Measurements from ENCODE around the gene CNNM4.

CNNM4 gene

DNA sequence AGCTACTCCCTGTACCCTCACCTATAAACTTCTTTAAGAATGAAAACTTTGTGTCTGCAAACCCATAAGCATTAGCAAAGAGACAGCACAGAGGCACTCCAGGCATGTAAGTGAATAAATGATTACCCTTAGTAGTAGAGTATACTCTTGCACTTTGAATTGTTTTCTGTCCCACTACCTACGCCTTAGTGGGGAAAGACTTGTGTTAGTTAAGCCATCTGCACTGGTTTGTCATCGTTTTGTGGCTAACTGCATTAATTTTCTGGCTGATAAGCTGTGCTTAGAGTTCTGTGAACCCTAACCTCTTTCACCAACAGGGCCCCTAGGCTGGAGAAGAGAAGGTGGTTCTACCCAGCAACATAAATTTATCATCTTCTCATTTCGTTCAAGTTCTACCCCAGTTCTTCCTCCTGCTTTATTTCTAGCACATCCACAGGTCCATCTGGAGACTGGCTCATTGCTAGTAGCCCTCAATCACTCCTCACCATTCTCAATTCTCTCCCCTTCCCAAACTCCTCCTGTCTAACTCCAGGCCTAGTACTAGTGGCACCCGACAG, 21.5 kb upstream of the CNNM4 start:
- no peak for DNase-seq (ENCODE audit: low read depth)
- TF ChIP-seq, protein P1, sequence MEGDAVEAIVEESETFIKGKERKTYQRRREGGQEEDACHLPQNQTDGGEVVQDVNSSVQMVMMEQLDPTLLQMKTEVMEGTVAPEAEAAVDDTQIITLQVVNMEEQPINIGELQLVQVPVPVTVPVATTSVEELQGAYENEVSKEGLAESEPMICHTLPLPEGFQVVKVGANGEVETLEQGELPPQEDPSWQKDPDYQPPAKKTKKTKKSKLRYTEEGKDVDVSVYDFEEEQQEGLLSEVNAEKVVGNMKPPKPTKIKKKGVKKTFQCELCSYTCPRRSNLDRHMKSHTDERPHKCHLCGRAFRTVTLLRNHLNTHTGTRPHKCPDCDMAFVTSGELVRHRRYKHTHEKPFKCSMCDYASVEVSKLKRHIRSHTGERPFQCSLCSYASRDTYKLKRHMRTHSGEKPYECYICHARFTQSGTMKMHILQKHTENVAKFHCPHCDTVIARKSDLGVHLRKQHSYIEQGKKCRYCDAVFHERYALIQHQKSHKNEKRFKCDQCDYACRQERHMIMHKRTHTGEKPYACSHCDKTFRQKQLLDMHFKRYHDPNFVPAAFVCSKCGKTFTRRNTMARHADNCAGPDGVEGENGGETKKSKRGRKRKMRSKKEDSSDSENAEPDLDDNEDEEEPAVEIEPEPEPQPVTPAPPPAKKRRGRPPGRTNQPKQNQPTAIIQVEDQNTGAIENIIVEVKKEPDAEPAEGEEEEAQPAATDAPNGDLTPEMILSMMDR (IDR thresholded peaks at IDR 0.05; ENCODE audit: control insufficient read depth, insufficient read depth, low read depth, low read length, missing control alignments), result no peak
- H3K4me3 ChIP-seq (ENCODE audit: control insufficient read depth, low read depth, low read length), result peak overlapping the region; percentile 80

DNA sequence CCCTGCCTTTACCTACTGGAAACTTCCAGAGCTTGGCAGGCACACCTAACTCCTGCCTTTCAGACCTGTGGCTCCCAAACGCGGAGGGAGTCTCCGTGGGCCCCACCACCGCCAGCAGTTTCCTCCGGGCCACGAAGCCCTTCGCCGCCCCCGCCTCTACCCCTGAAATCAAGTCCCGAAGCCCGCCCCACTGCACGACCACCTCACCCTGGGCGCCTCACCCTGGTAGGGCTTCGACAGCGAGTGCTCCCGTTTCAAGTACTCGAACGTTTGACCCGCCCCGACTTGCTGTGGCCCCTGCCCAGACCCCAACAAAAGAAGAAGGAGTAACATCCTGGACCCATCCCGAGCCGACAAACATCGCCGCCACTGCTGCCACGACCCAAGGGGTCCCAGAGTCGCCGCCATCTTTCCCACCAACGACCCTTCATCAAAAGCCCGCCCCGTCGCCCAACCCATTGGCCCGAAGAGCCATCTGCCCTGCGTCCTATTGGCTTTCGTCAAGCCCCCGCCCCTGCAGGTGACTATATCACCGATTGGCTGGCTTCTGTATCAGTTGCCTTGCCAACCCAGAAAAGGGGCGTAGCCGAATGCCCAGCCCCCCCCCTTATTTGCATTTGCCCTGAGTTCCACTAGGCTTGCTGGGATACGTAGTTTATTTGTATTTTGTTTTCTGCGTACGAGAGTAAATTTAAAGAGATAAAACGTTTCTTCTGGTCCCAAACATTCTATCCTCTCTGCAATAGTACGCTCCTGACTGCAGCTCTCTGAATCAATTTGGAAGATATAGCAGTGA, 20.9 kb upstream of the CNNM4 start, which contains the start of gene LMAN2L:
TSS of gene LMAN2L (minus strand) at position 432 of the 796 bp plus-strand sequence. CDS start at position 408, 24 bp downstream.
- H3K4me3 ChIP-seq (ENCODE audit: control insufficient read depth, low read depth, low read length), result peak within 1 kb of the TSS; percentile 80
- DNase-seq (ENCODE audit: low read depth), result peak; percentile 90
- TF ChIP-seq, protein P1 (IDR thresholded peaks at IDR 0.05; ENCODE audit: control insufficient read depth, insufficient read depth, low read depth, low read length, missing control alignments), result no peak

DNA sequence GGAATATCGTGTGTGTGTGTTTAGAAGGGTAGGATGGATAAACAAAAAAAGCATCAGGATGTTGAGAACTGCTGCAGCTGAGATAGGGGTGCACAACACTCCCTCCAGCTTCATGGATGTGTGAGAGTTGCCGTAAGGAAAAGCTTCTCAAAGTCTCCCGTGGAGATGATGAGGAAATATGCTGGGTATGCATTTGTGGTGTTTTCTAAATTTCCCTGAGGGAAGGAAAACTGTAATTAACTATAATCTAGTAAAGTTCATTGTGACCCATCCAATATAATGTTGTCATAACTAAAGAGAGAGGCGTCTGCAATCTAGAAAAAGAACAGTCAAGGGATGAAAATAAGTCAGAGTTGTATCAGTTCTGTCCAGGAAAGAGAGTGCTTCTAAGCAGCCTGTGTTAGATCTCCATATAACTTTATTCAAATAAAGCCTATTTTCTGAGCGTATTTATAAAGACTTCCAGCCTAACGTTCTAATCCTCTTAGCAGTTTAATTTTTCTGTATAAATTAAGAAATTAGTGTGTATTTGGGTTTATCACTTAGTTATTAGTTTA, 13.6 kb upstream of the CNNM4 start:
- TF ChIP-seq, protein P1 (IDR thresholded peaks at IDR 0.05; ENCODE audit: control insufficient read depth, insufficient read depth, low read depth, low read length, missing control alignments), result no peak
- no peak for DNase-seq (ENCODE audit: low read depth)

DNA sequence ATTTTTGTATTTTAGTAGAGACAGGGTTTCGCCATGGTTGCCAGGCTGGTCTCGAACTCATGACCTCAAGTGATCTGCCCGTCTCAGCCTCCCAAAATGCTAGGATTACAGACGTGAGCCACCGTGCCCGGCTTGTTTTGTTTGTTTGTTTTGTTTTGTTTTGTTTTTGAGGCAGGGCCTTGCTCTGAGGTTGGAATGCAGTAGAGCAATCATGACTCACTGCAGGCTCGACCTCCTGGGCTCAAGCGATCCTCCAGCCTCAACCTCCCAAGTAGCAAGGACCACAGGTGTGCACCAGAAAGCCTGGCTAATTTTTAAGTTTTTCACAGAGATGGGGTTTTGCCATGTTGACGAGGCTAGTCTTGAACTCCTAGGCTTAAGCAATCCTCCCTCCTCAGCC, 8.9 kb upstream of the CNNM4 start:
- DNase-seq (ENCODE audit: low read depth), result no peak
- TF ChIP-seq, protein P1 (IDR thresholded peaks at IDR 0.05; ENCODE audit: control insufficient read depth, insufficient read depth, low read depth, low read length, missing control alignments), result no peak
- H3K4me3 ChIP-seq (ENCODE audit: control insufficient read depth, low read depth, low read length), result no peak overlapping the region

More for the DNA sequence above, 13.6 kb upstream of the CNNM4 start:
- H3K4me3 ChIP-seq (ENCODE audit: control insufficient read depth, low read depth, low read length), result no peak overlapping the region

DNA sequence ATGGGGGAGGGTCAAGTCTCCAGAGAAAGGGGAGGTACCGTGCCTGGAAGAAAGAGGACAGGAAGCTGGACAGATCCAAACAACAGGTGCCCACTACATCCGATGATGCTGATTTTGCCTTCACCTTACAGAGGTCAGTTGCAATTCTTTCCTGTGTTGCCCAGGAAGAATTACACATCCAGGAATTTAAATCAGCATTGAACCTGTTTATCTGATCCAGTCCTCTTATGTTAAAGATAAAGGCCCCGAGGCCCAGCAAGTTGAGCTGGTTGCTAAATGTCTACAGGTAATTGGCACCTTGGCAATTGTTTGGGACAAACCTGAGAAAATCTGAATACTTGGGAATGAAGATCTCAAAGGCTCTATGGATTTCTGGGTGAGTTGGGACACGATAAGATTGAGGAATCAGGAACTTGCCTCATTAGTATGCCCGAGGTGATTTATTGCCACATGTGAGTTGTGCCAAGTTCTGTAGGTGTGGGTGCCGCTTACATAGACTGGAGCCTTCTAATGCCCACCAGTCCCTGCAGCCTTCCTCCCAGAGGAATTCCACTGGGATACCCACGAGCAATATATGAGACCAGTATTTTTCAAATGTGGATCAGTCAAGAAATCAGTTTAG, 6.9 kb upstream of the CNNM4 start:
- TF ChIP-seq, protein P1 (IDR thresholded peaks at IDR 0.05; ENCODE audit: control insufficient read depth, insufficient read depth, low read depth, low read length, missing control alignments), result no peak
- no peak overlapping the region for H3K4me3 ChIP-seq (ENCODE audit: control insufficient read depth, low read depth, low read length)
- DNase-seq (ENCODE audit: low read depth), result no peak

DNA sequence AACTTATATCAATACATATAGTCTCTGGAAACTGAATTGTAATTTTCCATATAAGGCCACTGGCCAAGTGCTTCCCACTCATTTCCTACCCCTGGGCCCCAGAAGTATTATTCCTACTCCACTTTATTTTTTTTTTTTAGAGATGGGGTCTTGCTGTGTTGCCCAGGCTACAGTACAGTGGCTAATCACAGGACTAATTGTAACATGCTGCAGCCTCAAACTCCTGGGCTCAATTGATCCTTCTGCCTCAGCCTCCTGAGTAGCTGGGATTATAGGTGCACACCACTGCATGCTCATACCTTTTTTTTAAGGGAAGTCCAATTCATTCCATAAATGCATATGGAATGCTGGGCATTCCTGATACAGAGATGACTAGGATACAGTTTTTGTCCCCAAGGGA, 6.4 kb upstream of the CNNM4 start:
- no peak for DNase-seq (ENCODE audit: low read depth)
- TF ChIP-seq, protein P1 (IDR thresholded peaks at IDR 0.05; ENCODE audit: control insufficient read depth, insufficient read depth, low read depth, low read length, missing control alignments), result no peak
- no peak overlapping the region for H3K4me3 ChIP-seq (ENCODE audit: control insufficient read depth, low read depth, low read length)

Data from AG09309 (cell line).